ENCODE measurements around the gene ODF2L. TPM values are rescaled to one million over a fixed set of nuclear protein-coding genes. Genes with fewer than 3 reads are reported as not detected.
A peak's percentile ranks its signal among the peaks of the same experiment; 100 is the strongest.

The ODF2L gene
- polyA plus RNA-seq, 4 donors: 4.1 to 36.8 (median 12.3) TPM

GRCh38 chr1:86381223-86381622 lies 14.9 kb downstream of the ODF2L start:
- H3K4me1 ChIP-seq (ENCODE audit: control insufficient read depth in 3 of 3, insufficient read depth in 2 of 3, low read depth in 1 of 3, low read length in 2 of 3): no peaks in the 10 kb centered on the region
- DNase-seq (peak in 1 of 2 donors; percentile 5), FAIRE-seq (no peak)
- H3K27me3 ChIP-seq (ENCODE audit: control insufficient read depth in 3 of 3, insufficient read depth in 3 of 3, low read length in 3 of 3): no peaks in the 10 kb centered on the region
- H3K36me3 ChIP-seq (ENCODE audit: control insufficient read depth in 3 of 3, insufficient read depth in 2 of 3, low read depth in 1 of 3, low read length in 3 of 3): peaks cover 0 to 11% (median 4%) of the 10 kb centered on the region in 3 donors
- peaks cover 2 to 16% of the 10 kb centered on the region in 2 donors for H3K9me3 ChIP-seq (ENCODE audit: control insufficient read depth in 2 of 2, insufficient read depth in 1 of 2, low read depth in 1 of 2, low read length in 1 of 2)
- H3K27ac ChIP-seq (ENCODE audit: low read depth in 1 of 3, low read length in 2 of 3): no peak overlapping the region
- 61 to 67% (median 64%) methylated on average over 4 of the region's 4 CpGs for WGBS, 3 donors
- H3K4me3 ChIP-seq (ENCODE audit: low read depth in 1 of 3, low read length in 3 of 3): no peak overlapping the region

DNA sequence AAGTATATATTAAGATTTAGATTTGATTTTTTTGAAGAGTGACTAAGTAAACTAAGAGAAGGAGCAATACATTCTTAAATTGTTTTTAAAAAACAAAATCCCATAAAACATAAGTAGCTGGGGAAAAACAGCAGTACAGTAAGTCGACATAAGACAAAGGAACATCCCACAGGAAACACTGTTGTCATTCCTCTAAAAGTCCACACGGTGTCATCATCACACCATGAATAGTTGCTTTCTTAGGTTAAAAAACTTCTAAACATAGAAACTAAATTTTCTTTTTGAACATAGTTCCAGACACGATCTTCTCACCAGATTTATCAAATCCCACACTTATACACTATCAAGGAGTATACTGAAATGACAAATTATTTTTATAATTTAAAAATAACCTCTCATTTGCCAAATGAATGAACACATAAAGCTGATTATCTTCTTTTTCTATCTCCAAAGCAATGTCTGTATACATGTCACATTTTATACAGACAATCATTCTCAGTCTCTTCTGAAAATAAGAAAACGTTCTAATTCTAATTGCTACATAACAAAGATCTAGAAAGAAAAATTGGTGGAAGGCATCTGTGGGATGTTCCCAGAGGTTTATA lies 15.8 kb downstream of the ODF2L start:
- peaks cover 0 to 10% (median 4%) of the 10 kb centered on the region in 3 donors for H3K36me3 ChIP-seq (ENCODE audit: control insufficient read depth in 3 of 3, insufficient read depth in 2 of 3, low read depth in 1 of 3, low read length in 3 of 3)
- H3K4me1 ChIP-seq (ENCODE audit: control insufficient read depth in 3 of 3, insufficient read depth in 2 of 3, low read depth in 1 of 3, low read length in 2 of 3): no peaks in the 10 kb centered on the region
- FAIRE-seq (peak; percentile 96), DNase-seq (peak; percentile 61 to 65)
- no peak overlapping the region for H3K4me3 ChIP-seq (ENCODE audit: low read depth in 1 of 3, low read length in 3 of 3)
- WGBS, 3 donors: 9 to 15% (median 15%) methylated on average over 4 of the region's 4 CpGs
- H3K9me3 ChIP-seq (ENCODE audit: control insufficient read depth in 2 of 2, insufficient read depth in 1 of 2, low read depth in 1 of 2, low read length in 1 of 2): peaks cover 2 to 16% of the 10 kb centered on the region in 2 donors
- no peak overlapping the region for H3K27ac ChIP-seq (ENCODE audit: low read depth in 1 of 3, low read length in 2 of 3)
- H3K27me3 ChIP-seq (ENCODE audit: control insufficient read depth in 3 of 3, insufficient read depth in 3 of 3, low read length in 3 of 3): no peaks in the 10 kb centered on the region

- FAIRE-seq: no peak
- Histone ChIP-seq H3K9me3 (ENCODE audit: control insufficient read depth in 2 of 2, insufficient read depth in 1 of 2, low read depth in 1 of 2, low read length in 1 of 2) (peaks cover 2 to 16% of the 10 kb centered on the region in 2 donors), H3K4me1 (ENCODE audit: control insufficient read depth in 3 of 3, insufficient read depth in 2 of 3, low read depth in 1 of 3, low read length in 2 of 3) (no peaks in the 10 kb centered on the region), H3K4me3 (ENCODE audit: low read depth in 1 of 3, low read length in 3 of 3) (no peak overlapping the region), H3K36me3 (ENCODE audit: control insufficient read depth in 3 of 3, insufficient read depth in 2 of 3, low read depth in 1 of 3, low read length in 3 of 3) (peaks cover under 1 to 10% (median 4%) of the 10 kb centered on the region in 3 donors), H3K27me3 (ENCODE audit: control insufficient read depth in 3 of 3, insufficient read depth in 3 of 3, low read length in 3 of 3) (no peaks in the 10 kb centered on the region), H3K27ac (ENCODE audit: low read depth in 1 of 3, low read length in 2 of 3) (no peak overlapping the region)
- no peak for DNase-seq
- 94 to 98% (median 95%) methylated on average over 1 of the region's 1 CpG for WGBS, 3 donors
These were observed 17.3 kb downstream of the ODF2L start for GRCh38 chr1:86378813-86379212.

DNA sequence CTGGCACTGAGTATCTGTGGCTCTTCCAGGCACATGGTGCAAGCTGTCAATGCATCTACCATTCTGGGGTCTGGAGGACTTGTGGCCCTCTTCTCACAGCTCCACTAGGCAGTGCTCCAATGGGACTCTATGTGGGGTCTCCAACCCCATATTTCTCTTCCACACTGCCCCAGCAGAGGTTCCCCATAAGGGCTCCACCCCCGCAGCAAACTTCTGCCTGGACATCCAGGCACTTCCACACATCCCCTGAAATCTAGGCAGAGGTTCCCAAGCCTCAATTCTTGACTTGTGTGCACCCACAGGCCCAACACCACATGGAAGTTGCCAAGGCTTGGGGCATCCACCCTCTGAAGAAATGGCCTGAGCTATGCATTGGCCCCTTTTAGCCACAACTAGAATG lies 18.8 kb downstream of the ODF2L start:
- 92 to 100% (median 100%) methylated on average over 1 of the region's 1 CpG for WGBS, 3 donors
- peaks cover 2 to 16% of the 10 kb centered on the region in 2 donors for H3K9me3 ChIP-seq (ENCODE audit: control insufficient read depth in 2 of 2, insufficient read depth in 1 of 2, low read depth in 1 of 2, low read length in 1 of 2)
- no peak overlapping the region for H3K27ac ChIP-seq (ENCODE audit: low read depth in 1 of 3, low read length in 2 of 3)
- no peaks in the 10 kb centered on the region for H3K27me3 ChIP-seq (ENCODE audit: control insufficient read depth in 3 of 3, insufficient read depth in 3 of 3, low read length in 3 of 3)
- no peak overlapping the region for H3K4me3 ChIP-seq (ENCODE audit: low read depth in 1 of 3, low read length in 3 of 3)
- FAIRE-seq: no peak
- DNase-seq: no peak
- H3K36me3 ChIP-seq (ENCODE audit: control insufficient read depth in 3 of 3, insufficient read depth in 2 of 3, low read depth in 1 of 3, low read length in 3 of 3): peaks cover 2 to 13% (median 7%) of the 10 kb centered on the region in 3 donors
- H3K4me1 ChIP-seq (ENCODE audit: control insufficient read depth in 3 of 3, insufficient read depth in 2 of 3, low read depth in 1 of 3, low read length in 2 of 3): no peaks in the 10 kb centered on the region

GRCh38 chr1:86375688-86376087 lies 20.4 kb downstream of the ODF2L start:
- H3K9me3 ChIP-seq (ENCODE audit: control insufficient read depth in 2 of 2, insufficient read depth in 1 of 2, low read depth in 1 of 2, low read length in 1 of 2): peaks cover 2 to 16% of the 10 kb centered on the region in 2 donors
- no peaks in the 10 kb centered on the region for H3K27me3 ChIP-seq (ENCODE audit: control insufficient read depth in 3 of 3, insufficient read depth in 3 of 3, low read length in 3 of 3)
- peaks cover 2 to 13% (median 7%) of the 10 kb centered on the region in 3 donors for H3K36me3 ChIP-seq (ENCODE audit: control insufficient read depth in 3 of 3, insufficient read depth in 2 of 3, low read depth in 1 of 3, low read length in 3 of 3)
- FAIRE-seq (no peak), DNase-seq (no peak)
- no peak overlapping the region for H3K27ac ChIP-seq (ENCODE audit: low read depth in 1 of 3, low read length in 2 of 3)
- no peak overlapping the region for H3K4me3 ChIP-seq (ENCODE audit: low read depth in 1 of 3, low read length in 3 of 3)
- H3K4me1 ChIP-seq (ENCODE audit: control insufficient read depth in 3 of 3, insufficient read depth in 2 of 3, low read depth in 1 of 3, low read length in 2 of 3): no peaks in the 10 kb centered on the region
- WGBS, 3 donors: 95 to 97% (median 97%) methylated on average over 1 of the region's 1 CpG

- peaks cover 2 to 3% (median 2%) of the 10 kb centered on the region in 3 donors for H3K36me3 ChIP-seq (ENCODE audit: control insufficient read depth in 3 of 3, insufficient read depth in 2 of 3, low read depth in 1 of 3, low read length in 3 of 3)
- no peaks in the 10 kb centered on the region for H3K9me3 ChIP-seq (ENCODE audit: control insufficient read depth in 2 of 2, insufficient read depth in 1 of 2, low read depth in 1 of 2, low read length in 1 of 2)
- H3K27ac ChIP-seq (ENCODE audit: low read depth in 1 of 3, low read length in 2 of 3): no peak overlapping the region
- DNase-seq (no peak), FAIRE-seq (no peak)
- H3K4me3 ChIP-seq (ENCODE audit: low read depth in 1 of 3, low read length in 3 of 3): no peak overlapping the region
- H3K4me1 ChIP-seq (ENCODE audit: control insufficient read depth in 3 of 3, insufficient read depth in 2 of 3, low read depth in 1 of 3, low read length in 2 of 3): no peaks in the 10 kb centered on the region
- H3K27me3 ChIP-seq (ENCODE audit: control insufficient read depth in 3 of 3, insufficient read depth in 3 of 3, low read length in 3 of 3): no peaks in the 10 kb centered on the region
These were observed 25.5 kb downstream of the ODF2L start for GRCh38 chr1:86370601-86371022.

GRCh38 chr1:86365896-86366295 lies 30.2 kb downstream of the ODF2L start:
- WGBS, 3 donors: 95 to 97% (median 97%) methylated on average over 6 of the region's 6 CpGs
- H3K4me3 ChIP-seq (ENCODE audit: low read depth in 1 of 3, low read length in 3 of 3): no peak overlapping the region
- no peak for DNase-seq
- H3K4me1 ChIP-seq (ENCODE audit: control insufficient read depth in 3 of 3, insufficient read depth in 2 of 3, low read depth in 1 of 3, low read length in 2 of 3): no peaks in the 10 kb centered on the region
- no peaks in the 10 kb centered on the region for H3K27me3 ChIP-seq (ENCODE audit: control insufficient read depth in 3 of 3, insufficient read depth in 3 of 3, low read length in 3 of 3)
- H3K9me3 ChIP-seq (ENCODE audit: control insufficient read depth in 2 of 2, insufficient read depth in 1 of 2, low read depth in 1 of 2, low read length in 1 of 2): no peaks in the 10 kb centered on the region
- no peak overlapping the region for H3K27ac ChIP-seq (ENCODE audit: low read depth in 1 of 3, low read length in 2 of 3)
- FAIRE-seq: no peak
- peaks cover 0 to 3% (median 0%) of the 10 kb centered on the region in 3 donors for H3K36me3 ChIP-seq (ENCODE audit: control insufficient read depth in 3 of 3, insufficient read depth in 2 of 3, low read depth in 1 of 3, low read length in 3 of 3)

- no peak for DNase-seq
- Histone ChIP-seq H3K9me3 (ENCODE audit: control insufficient read depth in 2 of 2, insufficient read depth in 1 of 2, low read depth in 1 of 2, low read length in 1 of 2) (no peaks in the 10 kb centered on the region), H3K36me3 (ENCODE audit: control insufficient read depth in 3 of 3, insufficient read depth in 2 of 3, low read depth in 1 of 3, low read length in 3 of 3) (peaks cover 0 to 5% (median 0%) of the 10 kb centered on the region in 3 donors), H3K4me1 (ENCODE audit: control insufficient read depth in 3 of 3, insufficient read depth in 2 of 3, low read depth in 1 of 3, low read length in 2 of 3) (no peaks in the 10 kb centered on the region), H3K27ac (ENCODE audit: low read depth in 1 of 3, low read length in 2 of 3) (no peak overlapping the region), H3K27me3 (ENCODE audit: control insufficient read depth in 3 of 3, insufficient read depth in 3 of 3, low read length in 3 of 3) (no peaks in the 10 kb centered on the region), H3K4me3 (ENCODE audit: low read depth in 1 of 3, low read length in 3 of 3) (no peak overlapping the region)
- WGBS, 3 donors: 97 to 100% (median 99%) methylated on average over 4 of the region's 4 CpGs
- FAIRE-seq: no peak
These were observed 33.3 kb downstream of the ODF2L start for GRCh38 chr1:86362807-86363206.

DNA sequence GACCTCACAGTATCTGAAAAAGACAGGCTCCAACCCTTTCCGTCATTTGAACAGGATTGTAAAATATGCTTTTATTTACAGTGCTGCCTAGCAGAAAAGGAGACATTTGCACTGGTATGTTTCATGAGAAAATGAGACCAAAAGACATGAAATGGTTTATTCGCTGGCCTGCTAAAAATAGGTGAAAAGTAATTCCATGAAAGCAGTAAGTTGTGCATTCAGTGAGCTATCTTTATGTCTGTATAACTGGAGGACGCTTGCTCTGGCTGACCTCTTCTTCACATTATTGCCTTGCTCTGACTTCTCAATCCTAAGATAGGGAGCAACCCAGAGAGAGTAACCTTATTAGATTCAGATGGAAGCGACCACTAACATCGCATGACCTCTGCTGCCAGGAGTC lies 38.3 kb downstream of the ODF2L start:
- FAIRE-seq (no peak), DNase-seq (no peak)
- no peak overlapping the region for H3K27ac ChIP-seq (ENCODE audit: low read depth in 1 of 3, low read length in 2 of 3)
- H3K27me3 ChIP-seq (ENCODE audit: control insufficient read depth in 3 of 3, insufficient read depth in 3 of 3, low read length in 3 of 3): no peaks in the 10 kb centered on the region
- 78 to 95% (median 85%) methylated on average over 5 of the region's 5 CpGs for WGBS, 3 donors
- no peaks in the 10 kb centered on the region for H3K9me3 ChIP-seq (ENCODE audit: control insufficient read depth in 2 of 2, insufficient read depth in 1 of 2, low read depth in 1 of 2, low read length in 1 of 2)
- peaks cover 4 to 12% (median 5%) of the 10 kb centered on the region in 3 donors for H3K36me3 ChIP-seq (ENCODE audit: control insufficient read depth in 3 of 3, insufficient read depth in 2 of 3, low read depth in 1 of 3, low read length in 3 of 3)
- H3K4me3 ChIP-seq (ENCODE audit: low read depth in 1 of 3, low read length in 3 of 3): no peak overlapping the region
- no peaks in the 10 kb centered on the region for H3K4me1 ChIP-seq (ENCODE audit: control insufficient read depth in 3 of 3, insufficient read depth in 2 of 3, low read depth in 1 of 3, low read length in 2 of 3)
